ENCODE data around the gene ZNF93. TPM values are rescaled to one million over a fixed set of nuclear protein-coding genes. Genes with fewer than 3 reads are reported as not detected.
"Not testable (repeated sequence)": the region's sequence is repeated elsewhere in the genome, so short reads cannot be mapped to it uniquely, and the experiment has no call there.

The ZNF93 gene
- total RNA-seq, 1 donor from 2014 or later, result 32.6 TPM

DNA sequence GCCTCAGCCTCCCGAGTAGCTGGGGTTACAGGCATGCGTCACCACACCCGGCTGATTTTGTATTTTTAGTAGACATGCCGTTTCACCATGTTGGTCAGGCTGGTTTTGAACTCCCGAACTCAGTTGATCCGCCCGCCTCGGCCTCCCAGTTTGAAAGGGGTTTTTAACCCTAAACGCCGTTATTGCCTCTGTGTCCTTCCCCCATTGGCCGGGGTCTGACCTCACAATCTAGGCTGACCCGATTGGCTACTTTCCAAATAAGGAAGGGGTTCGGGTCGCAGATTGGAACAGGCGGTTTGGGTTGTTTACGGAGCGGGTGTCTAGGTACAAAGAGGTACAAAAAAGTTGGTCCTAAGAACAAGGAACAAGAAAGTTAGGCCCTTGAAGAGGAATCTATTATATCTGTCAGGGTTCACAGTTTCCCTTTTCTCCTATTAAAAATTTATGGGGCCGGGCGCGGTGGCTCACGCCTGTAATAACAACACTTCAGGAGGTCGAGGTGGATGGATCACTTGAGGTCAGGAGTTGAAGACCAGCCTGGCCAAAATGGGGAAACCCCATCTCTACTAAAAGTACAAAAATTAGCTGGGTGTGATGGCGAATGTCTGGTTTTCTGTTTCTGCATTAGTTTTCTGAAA is 34.0 kb upstream of the ZNF93 start:
- H3K27me3 Mint-ChIP-seq (ENCODE audit: low read depth), result no peaks in the 10 kb centered on the region
- peak; percentile 28 for DNase-seq (ENCODE audit: low read depth, low spot score)
- peak overlapping the region; percentile 100 for H3K4me3 Mint-ChIP-seq
- H3K4me1 Mint-ChIP-seq, result peaks cover 27% of the 10 kb centered on the region
- peaks cover 46% of the 10 kb centered on the region for H3K36me3 Mint-ChIP-seq (ENCODE audit: low read depth)
- TF ChIP-seq, protein P1, sequence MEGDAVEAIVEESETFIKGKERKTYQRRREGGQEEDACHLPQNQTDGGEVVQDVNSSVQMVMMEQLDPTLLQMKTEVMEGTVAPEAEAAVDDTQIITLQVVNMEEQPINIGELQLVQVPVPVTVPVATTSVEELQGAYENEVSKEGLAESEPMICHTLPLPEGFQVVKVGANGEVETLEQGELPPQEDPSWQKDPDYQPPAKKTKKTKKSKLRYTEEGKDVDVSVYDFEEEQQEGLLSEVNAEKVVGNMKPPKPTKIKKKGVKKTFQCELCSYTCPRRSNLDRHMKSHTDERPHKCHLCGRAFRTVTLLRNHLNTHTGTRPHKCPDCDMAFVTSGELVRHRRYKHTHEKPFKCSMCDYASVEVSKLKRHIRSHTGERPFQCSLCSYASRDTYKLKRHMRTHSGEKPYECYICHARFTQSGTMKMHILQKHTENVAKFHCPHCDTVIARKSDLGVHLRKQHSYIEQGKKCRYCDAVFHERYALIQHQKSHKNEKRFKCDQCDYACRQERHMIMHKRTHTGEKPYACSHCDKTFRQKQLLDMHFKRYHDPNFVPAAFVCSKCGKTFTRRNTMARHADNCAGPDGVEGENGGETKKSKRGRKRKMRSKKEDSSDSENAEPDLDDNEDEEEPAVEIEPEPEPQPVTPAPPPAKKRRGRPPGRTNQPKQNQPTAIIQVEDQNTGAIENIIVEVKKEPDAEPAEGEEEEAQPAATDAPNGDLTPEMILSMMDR (conservative IDR thresholded peaks at IDR 0.05), result no peak
- peaks cover 26% of the 10 kb centered on the region for H3K9me3 Mint-ChIP-seq
- peak overlapping the region; percentile 100 for H3K27ac Mint-ChIP-seq (ENCODE audit: unreplicated experiment)

DNA sequence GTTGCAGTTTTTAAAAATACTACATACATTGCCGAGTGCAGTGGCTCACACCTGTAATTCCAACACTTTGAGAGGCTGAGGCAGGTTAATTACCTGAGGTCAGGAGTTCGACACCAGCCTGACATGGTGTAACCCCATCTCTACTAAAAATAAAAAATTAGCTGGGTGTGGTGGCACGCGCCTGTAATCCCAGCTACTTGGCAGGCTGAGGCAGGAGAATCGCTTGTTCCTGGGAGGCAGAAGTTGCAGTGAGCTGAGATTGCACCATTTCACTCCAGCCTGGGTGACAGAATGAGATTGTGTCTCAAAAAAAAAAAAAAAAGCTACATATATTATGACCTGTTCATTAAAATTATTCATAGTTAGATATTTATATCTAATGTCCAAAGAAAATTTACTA is 30.7 kb upstream of the ZNF93 start:
- Mint-ChIP-seq H3K4me1 (peaks cover 27% of the 10 kb centered on the region), H3K9me3 (peaks cover 21% of the 10 kb centered on the region), H3K36me3 (ENCODE audit: low read depth) (peaks cover 73% of the 10 kb centered on the region)
- not testable (repeated sequence) for H3K27me3 Mint-ChIP-seq (ENCODE audit: low read depth); H3K4me3 Mint-ChIP-seq; DNase-seq (ENCODE audit: low read depth, low spot score); H3K27ac Mint-ChIP-seq (ENCODE audit: unreplicated experiment)

DNA sequence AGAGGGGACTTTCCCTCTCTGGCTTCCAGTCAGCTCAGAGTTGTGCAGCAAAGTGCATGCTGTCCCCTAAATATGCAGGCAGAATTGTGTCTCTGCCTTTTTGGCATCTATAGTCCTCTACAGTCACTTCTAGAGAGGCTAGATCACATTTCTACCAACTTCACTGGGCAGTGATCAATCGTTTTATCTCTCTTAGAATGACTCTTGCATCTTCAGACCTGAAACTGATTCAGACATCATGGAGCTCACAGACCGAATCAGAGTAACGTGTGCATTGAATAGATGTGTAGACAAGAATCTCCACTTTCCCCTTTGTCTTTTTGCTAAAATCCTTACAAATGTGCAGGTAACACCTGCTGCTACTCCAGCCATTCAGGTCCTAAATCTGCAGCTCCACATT is 28.8 kb upstream of the ZNF93 start:
- Mint-ChIP-seq H3K4me3 (peak overlapping the region; percentile 6), H3K4me1 (peaks cover 15% of the 10 kb centered on the region), H3K27ac (ENCODE audit: unreplicated experiment) (no peak overlapping the region), H3K36me3 (ENCODE audit: low read depth) (peaks cover 78% of the 10 kb centered on the region), H3K9me3 (peaks cover 25% of the 10 kb centered on the region), H3K27me3 (ENCODE audit: low read depth) (no peaks in the 10 kb centered on the region)
- no peak for DNase-seq (ENCODE audit: low read depth, low spot score)
- TF ChIP-seq, protein P1 (conservative IDR thresholded peaks at IDR 0.05), result no peak

DNA sequence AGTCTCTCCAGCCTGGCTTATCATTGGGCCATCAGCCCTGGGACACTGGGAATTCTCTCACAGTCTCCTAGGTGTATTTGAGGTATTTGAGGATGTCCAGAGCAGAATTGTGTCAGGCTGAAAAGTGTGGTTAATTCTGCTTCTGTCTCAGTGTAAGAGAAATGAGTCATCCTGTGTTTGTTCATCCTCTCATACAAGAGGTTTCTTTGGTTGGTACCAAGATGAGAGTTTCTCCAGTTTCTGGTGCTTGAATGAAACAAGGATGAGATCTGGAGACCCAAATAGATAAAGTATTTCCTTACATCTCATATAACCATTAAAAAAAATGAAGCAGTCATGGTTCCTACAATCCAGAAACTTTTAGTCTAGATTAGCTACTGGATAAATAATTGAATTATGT is 27.4 kb upstream of the ZNF93 start:
- H3K9me3 Mint-ChIP-seq, result peaks cover 21% of the 10 kb centered on the region
- H3K36me3 Mint-ChIP-seq (ENCODE audit: low read depth), result peaks cover 76% of the 10 kb centered on the region
- DNase-seq (ENCODE audit: low read depth, low spot score), result no peak
- no peak overlapping the region for H3K27ac Mint-ChIP-seq (ENCODE audit: unreplicated experiment)
- H3K27me3 Mint-ChIP-seq (ENCODE audit: low read depth), result no peaks in the 10 kb centered on the region
- no peak overlapping the region for H3K4me3 Mint-ChIP-seq
- H3K4me1 Mint-ChIP-seq, result peaks cover under 1% of the 10 kb centered on the region
- TF ChIP-seq, protein P1 (conservative IDR thresholded peaks at IDR 0.05), result no peak

DNA sequence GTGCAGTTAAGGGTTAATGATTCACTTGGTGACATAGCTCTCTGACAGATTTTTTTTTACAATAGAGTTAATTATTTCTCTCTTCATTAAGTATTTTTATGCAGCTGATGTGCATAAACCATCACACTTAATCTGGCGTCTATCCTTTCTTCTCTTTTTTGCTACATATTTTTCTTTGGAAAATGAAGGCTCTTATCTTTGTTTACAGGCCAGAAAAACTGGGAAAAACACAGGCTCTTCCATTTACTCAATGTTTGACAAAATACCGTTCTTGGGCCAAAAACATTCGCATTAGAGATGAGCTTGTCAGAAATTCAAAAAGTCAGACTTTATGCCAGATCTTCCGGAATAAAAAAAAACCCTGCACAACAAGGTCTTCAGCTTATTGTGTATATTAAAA is 23.0 kb upstream of the ZNF93 start:
- Mint-ChIP-seq H3K27ac (ENCODE audit: unreplicated experiment) (no peak overlapping the region), H3K9me3 (peaks cover 10% of the 10 kb centered on the region)
- TF ChIP-seq, protein P1 (conservative IDR thresholded peaks at IDR 0.05), result no peak

DNA sequence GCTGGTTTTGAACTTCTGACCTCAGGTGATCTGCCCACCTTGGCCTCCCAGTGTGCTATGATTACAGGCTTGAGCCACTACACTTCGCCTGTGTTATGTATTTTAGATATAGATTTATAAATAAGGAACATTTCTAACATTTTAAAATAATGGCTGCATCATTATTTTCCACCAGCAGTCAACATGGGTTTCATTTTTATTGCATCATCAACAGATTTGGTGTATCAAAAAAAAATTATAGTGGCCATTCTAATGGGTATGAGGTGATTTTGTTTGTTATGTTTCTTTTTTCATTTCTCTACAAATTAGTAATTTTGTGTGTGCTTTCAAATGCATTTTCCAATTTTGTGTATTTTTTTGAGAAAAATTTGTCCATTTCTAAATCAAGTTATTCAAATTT is 16.2 kb upstream of the ZNF93 start:
- TF ChIP-seq, protein P1 (conservative IDR thresholded peaks at IDR 0.05), result no peak
- Mint-ChIP-seq H3K9me3 (peaks cover 13% of the 10 kb centered on the region), H3K27me3 (ENCODE audit: low read depth) (no peaks in the 10 kb centered on the region), H3K27ac (ENCODE audit: unreplicated experiment) (no peak overlapping the region), H3K36me3 (ENCODE audit: low read depth) (peaks cover 77% of the 10 kb centered on the region), H3K4me1 (no peaks in the 10 kb centered on the region), H3K4me3 (no peak overlapping the region)
- no peak for DNase-seq (ENCODE audit: low read depth, low spot score)

More for the DNA sequence above, 23.0 kb upstream of the ZNF93 start:
- H3K36me3 Mint-ChIP-seq (ENCODE audit: low read depth), result peaks cover 82% of the 10 kb centered on the region
- H3K27me3 Mint-ChIP-seq (ENCODE audit: low read depth), result no peaks in the 10 kb centered on the region
- no peak for DNase-seq (ENCODE audit: low read depth, low spot score)
- peak overlapping the region; percentile 4 for H3K4me3 Mint-ChIP-seq
- no peaks in the 10 kb centered on the region for H3K4me1 Mint-ChIP-seq

DNA sequence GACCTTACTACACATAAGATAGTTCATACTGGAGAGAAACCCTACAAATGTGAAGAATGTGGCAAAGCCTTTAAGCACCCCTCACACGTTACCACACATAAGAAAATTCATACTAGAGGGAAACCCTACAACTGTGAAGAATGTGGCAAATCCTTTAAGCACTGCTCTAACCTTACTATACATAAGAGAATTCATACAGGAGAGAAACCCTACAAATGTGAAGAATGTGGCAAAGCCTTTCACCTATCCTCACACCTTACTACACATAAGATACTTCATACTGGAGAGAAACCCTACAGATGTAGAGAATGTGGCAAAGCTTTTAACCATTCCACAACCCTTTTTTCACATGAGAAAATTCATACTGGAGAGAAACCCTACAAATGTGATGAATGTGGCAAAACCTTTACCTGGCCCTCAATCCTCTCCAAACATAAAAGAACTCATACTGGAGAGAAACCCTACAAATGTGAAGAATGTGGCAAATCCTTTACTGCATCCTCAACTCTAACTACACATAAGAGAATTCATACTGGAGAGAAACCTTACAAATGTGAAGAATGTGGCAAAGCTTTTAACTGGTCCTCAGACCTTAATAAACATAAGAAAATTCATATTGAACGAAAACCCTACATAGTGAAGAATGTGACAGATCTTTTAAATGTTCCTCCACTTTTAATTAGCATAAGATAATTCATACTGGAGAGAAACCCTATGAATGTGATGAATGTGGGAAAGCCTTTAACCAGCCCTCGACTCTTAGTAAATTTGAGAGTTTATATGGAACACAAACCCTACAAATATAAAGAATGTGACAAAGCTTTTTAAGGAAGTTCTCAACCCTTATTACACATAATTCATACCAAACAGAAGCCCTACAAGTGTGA is 8.4 kb upstream of the ZNF93 start:
- not testable (repeated sequence) for H3K27ac Mint-ChIP-seq (ENCODE audit: unreplicated experiment); H3K4me1 Mint-ChIP-seq; H3K27me3 Mint-ChIP-seq (ENCODE audit: low read depth); DNase-seq (ENCODE audit: low read depth, low spot score)
- Mint-ChIP-seq H3K9me3 (peaks cover 31% of the 10 kb centered on the region), H3K4me3 (peak overlapping the region; percentile 42), H3K36me3 (ENCODE audit: low read depth) (peaks cover 71% of the 10 kb centered on the region)

Data from neural crest cell (in vitro differentiated cells).